Measurements from ENCODE around the gene HSD11B2.

Gene HSD11B2

GRCh38 chr16:67417333-67418061, 13.4 kb upstream of the HSD11B2 start:
- no peak for DNase-seq

- DNase-seq, result no peak
Observed at GRCh38 chr16:67419502-67419901, 11.4 kb upstream of the HSD11B2 start.

DNA sequence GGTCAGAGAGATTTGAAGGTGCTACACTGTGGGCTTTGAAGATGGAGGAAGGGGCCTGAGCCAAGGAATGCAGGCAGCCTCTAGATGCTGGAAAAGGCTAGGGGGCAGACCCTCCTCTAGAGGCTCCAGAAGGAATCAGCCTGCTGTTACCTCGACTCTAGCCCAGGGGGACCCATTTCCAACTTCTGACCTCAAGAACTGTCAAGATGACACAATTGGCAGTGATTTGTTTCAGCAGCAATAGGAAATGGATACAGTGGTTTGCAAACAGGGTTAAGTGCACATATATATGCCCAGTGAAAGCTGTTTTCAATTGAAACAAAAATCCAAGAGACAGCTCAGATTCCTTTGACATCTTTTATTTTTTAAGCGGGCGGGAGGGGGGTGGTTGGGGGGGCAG, 11.0 kb upstream of the HSD11B2 start:
- DNase-seq, result no peak

DNA sequence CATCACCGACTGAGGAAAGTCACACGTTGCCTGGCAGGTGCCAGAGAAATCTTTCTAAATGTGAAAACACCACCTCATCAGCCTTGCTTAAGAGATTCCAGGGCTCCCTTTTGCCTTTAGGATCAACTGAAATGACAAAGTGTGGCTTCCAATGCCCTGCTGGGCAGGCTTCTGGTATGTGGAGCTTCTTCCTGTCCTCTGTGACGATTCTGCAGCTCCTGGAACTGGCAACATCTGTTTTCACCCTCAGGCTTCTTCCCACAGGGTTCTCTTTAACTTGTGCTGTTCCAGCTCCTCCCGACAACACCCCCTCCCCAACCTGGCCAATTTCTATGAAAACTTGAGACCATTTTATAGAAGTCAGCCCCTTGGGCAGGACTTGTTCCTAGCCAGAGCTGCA, 9.9 kb upstream of the HSD11B2 start:
- DNase-seq, result no peak

DNA sequence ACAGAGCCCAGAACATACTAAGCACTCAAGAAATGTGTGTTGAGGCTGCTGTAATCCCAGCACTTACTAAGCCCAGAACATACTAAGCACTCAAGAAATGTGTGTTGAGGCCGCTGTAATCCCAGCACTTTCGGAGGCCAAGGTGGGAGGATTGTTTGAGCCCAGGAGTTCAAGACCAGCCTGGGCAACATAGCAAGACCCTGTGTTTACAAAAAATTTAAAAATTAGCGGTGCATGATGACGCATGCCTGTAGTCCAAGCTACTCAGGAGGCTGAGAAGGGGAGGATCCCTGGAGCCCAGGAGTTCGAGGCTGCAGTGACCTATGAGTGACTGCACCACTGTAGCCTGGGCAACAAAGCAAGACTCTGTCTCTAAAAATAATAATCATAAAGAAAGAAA, 7.9 kb upstream of the HSD11B2 start:
- DNase-seq, result no peak

DNA sequence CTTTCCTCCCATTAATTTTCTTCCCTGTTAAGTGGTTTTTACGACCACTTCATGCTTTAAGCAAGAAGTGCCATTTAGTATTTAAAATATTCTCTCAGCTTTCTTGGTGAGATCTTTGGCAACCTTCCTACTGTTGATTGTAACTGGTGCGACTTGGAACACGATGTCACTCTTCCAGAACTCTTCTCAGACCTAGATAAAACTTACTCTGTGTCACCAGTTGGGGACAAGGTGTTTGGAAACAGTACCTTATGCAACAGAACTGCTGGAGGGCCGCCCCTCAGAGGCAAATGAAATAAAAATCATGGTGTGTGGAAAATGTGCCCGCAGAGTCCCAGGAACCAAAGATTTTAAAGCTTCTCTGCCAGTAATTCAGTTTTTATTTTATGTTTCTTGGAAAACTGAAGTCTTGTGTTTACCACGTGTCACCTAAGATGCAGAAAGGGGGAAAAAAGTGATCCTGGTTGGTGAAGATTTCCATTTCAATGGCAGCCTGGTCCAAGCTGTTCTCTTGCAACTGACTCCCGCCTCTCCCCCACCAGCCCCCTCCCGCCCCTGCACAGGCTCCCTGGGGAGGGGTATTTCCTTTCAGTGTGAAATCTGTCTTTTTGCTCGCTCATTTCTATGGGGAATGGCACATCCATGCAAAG, 7.2 kb upstream of the HSD11B2 start:
- no peak for DNase-seq

DNA sequence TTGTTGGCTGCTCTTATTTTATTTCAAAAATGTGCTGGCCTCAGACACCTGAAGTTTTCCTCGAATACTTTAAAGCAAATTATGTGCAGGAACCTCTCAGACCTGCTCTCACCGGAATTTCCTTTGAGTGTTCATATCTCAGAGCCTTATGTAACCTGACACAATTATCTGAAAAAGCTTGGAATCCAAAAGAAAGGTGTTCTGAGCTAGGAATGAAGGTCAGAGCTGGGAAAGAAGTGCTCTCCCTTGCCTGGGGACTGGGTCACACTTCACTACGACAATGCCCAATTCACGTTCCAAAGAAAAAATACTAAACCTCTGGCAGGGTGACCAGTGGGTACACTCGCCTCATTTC, 6.7 kb upstream of the HSD11B2 start:
- no peak for DNase-seq

DNA sequence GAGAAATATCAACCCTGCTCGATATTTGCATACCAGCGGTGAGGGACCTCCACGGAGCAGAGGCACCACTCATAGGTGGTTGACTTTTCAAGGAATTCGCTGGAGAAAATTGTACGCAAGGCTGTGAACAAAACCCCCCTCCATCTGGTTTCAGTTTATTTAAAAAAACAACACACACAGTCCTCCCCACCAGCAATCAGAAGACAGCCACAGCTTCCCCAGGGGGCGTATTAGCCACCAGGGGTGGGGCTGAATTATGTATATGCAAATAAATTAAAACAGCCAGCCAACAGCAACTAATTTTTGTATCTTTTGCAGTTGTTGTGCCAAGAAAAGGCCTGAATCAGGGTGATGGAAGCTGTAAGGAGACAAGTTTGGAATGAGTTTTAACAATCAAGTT, 5.9 kb upstream of the HSD11B2 start:
- DNase-seq, result no peak

DNA sequence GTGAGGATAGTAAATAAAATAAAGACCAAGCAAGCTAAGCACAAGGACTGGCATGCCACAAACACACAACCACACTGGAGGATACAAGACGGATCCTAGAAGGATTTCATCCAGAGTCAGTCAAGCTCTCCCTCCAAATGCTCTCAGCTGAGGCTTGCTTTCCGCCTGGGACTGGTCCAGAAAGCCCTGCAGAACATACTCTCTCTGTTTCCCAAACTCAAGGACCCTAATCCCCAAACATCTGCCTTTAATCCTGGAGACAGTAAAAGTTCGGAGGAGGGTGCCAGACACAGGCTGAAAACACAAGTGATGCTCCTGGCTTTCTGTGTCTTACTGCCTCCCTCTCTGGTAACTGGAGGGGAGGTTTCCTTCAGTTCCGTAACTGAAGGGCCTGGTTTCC, 5.3 kb upstream of the HSD11B2 start:
- DNase-seq, result no peak

DNA sequence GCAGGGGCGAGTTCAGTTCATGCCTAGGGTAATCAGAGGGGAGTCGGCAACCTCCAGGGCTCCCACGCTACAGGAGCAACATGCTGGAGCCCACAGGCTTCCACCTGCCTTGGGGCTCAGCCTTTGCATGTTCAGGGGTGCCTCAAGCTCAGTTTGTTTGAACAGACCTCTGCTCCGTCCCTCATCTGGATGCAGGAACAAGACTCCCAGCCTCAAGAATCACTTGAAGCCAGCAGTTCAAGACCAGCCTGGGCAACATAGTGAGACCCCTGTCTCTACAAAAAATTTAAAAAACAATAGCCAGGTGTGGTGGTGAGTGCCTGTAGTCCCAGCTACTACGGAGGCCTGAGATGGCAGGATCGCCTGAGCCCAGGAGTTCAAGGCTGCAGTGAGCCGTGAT, 4.9 kb upstream of the HSD11B2 start:
- DNase-seq, result no peak

DNA sequence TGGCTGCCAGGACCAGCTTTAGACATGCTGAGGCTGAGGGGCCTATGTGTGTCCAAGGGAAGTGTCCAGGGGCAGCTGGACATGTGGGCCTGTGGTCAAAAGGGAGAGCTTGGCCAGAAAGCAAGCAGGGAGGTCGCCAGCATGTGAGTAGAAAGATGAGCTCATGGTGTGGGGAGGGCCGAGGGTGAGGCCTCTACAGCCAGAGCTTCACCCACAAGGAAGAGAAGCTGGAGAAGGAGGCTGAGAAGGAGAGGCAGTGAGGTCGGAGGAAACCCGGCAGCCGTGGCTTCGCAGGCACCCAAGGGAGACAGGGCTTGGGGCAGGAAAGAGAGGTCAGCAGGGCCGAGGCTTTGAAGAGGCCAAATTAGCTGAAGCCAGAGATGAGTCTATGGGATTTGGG, 4.0 kb upstream of the HSD11B2 start:
- DNase-seq, result no peak

GRCh38 chr16:67428146-67428731, 2.7 kb upstream of the HSD11B2 start:
- no peak for DNase-seq

DNA sequence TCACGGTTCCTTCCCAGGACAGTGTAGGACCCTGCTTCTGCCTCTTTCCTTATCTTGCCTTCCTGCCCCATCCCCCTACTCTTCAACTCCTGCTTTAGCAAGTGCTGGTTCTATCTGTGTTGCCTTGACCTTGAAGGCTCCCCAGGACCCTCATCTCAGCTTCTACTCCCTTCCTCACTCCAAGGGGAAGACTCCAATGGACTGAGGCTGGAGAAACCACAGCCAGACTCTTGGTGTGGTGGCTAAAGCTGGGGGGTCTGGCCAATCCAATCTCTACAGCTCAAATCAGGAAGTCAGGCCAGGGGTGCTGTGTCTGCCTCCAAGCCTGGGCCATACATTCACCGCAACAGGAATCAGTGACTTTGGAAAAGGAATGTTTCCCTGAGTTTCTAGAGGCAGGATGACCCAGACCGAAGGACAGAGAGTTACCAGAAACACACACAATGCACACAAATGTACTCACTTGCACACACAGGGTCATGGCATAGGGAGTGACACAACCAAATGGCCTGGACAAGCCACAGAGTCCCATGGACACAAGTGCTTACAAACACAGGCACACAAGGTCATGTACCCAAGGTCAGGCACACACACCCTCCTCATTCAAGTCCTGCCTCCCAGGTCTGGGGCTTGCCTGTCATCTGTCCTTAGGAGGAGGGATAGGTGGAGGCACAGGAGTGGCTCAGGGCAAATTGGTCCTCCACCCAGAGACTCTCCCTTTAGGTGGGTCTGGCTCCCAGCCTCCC, 1.7 kb upstream of the HSD11B2 start:
- DNase-seq, result no peak

GRCh38 chr16:67429799-67430503, 970 bp upstream of the HSD11B2 start:
- DNase-seq, result no peak

- no peak for DNase-seq
Observed at GRCh38 chr16:67430504-67430976, 381 bp upstream of the HSD11B2 start.

DNA sequence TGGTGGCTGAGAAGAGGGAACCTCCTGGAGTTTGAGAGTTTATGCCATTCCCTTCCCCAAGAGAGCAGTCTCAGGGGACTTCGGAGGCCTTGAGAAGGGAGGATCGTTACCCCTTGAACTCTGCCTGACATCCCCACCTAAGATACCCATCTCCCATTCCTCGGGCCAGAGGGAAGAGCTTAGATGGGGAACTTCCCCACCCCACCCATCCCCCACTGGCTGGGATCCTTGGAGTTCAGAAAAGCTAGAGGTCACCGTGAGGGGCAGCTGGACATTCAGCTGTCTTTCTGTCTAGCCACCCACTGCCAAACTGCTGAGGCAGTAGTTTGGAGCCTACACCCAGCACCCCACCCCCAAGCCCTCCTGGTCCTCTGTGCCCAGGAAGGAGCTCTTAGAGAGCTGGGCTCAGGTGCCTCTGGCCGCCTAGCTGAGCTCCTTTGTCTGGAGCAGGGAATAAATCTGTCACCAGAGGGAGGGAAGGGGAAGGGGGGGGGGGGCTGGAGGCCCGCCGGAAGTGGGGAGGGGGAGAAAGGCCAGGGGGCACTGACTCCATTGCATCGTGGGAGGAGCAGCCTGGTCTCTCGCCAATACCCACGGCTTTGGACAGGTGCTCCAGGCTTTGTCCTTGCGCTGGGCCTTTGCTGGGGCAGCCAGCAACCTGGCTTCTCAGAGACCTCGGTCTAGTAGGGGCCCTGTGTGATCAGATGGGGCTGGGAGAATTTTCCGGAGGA, 1.0 kb downstream of the HSD11B2 start:
- no peak for DNase-seq

DNA sequence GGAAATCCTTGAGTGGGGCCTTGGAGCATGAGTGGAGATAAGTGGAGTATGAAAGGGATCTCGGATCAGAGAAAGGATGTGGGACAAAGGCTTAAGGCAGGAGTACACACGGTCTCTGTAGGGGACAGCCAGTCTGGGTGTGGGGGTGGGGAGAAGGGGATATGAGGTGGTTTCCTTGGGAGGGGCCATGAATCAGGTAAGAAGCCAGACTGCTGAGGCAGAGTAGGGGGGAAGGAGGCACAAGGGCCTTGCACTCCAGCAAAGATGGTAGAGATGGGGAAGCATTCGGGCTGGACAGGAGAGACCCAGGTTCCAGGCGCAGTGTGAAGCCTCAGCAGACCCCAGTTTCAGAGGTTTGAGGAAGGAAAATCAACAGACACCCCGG, 1.6 kb downstream of the HSD11B2 start:
- no peak for DNase-seq

DNA sequence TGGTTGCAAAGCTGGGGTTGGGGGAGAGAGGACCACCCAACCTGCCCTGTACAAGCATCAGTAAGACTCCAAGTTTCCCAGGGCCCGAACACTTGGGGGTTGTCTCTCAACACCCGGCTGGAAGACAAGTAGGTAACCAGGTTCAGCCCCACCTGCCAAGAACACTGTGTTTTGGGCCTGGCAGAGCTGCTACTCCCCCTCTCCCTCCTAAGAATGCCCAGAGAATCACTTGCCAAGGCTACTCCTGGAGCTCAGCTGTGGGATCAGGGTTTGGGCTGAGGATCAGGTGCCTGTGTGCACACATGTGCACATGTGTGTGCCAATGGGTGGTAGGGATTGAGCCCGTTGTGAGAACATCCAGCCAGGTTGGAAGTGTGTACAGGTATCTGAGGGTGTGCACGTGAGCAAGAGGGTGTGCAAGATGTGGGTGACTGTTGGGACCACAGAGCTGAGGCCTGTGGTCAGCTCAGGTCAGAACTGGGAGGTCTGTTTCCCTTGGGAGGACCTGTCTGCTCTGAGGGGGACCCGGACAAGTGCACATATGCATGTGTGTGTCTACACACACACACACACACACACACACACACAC, 2.3 kb downstream of the HSD11B2 start:
- no peak for DNase-seq

DNA sequence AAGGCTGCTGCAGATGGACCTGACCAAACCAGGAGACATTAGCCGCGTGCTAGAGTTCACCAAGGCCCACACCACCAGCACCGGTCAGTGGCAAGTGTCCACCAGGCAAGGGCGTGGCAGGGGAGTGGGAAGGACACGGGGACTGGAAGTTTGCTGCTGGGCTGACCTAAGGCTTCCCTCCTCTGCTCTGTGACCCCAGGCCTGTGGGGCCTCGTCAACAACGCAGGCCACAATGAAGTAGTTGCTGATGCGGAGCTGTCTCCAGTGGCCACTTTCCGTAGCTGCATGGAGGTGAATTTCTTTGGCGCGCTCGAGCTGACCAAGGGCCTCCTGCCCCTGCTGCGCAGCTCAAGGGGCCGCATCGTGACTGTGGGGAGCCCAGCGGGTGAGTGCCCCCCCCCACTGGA, 4.8 kb downstream of the HSD11B2 start:
- no peak for DNase-seq

DNA sequence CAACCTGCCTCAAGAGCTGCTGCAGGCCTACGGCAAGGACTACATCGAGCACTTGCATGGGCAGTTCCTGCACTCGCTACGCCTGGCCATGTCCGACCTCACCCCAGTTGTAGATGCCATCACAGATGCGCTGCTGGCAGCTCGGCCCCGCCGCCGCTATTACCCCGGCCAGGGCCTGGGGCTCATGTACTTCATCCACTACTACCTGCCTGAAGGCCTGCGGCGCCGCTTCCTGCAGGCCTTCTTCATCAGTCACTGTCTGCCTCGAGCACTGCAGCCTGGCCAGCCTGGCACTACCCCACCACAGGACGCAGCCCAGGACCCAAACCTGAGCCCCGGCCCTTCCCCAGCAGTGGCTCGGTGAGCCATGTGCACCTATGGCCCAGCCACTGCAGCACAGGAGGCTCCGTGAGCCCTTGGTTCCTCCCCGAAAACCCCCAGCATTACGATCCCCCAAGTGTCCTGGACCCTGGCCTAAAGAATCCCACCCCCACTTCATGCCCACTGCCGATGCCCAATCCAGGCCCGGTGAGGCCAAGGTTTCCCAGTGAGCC, 5.8 kb downstream of the HSD11B2 start:
- DNase-seq, result no peak

DNA sequence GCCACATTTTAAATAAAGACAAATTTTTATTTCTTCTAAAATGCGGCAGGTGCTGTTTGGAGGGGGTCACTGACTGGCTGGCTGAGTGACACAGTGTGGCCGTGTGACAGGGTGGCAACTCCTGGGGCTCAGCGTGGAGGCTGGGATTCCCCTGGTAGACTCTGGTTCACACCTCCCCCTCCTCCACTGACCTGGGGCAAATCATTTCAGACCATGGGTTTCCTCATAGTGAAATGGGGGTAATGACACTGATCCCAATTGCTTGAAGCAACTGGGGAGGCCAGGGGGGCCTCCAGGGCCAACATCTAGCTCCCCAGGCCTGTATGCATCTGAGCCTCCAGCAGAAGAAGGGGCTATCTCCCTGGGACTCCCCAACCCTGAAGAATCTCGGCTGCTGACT, 6.6 kb downstream of the HSD11B2 start:
- no peak for DNase-seq

Data from SIG-M5 (cell line).